Measurements from ENCODE around the gene NTPCR. TPM values are rescaled to one million over a fixed set of nuclear protein-coding genes. Genes with fewer than 3 reads are reported as not detected.

The NTPCR gene
- total RNA-seq, 1 experiment from 2014 or later: 50.0 TPM

- Histone ChIP-seq H3K27ac (ENCODE audit: low read depth, low read length, poor library complexity, severe bottlenecking) (no peak overlapping the region), H3K4me1 (ENCODE audit: insufficient read depth, low read length, poor library complexity, severe bottlenecking) (no peaks in the 10 kb centered on the region), H3K27me3 (replicated peaks; ENCODE audit: insufficient read depth, low read depth, low read length, poor library complexity) (no peaks in the 10 kb centered on the region), H3K9me3 (ENCODE audit: low read depth, low read length, poor library complexity, severe bottlenecking) (peaks cover 18% of the 10 kb centered on the region), H3K36me3 (ENCODE audit: insufficient read depth, low read length, poor library complexity, severe bottlenecking) (peaks cover 41% of the 10 kb centered on the region), H3K4me3 (ENCODE audit: low read depth, low read length, poor library complexity, severe bottlenecking) (no peak overlapping the region)
- TF ChIP-seq EZH2 (IDR thresholded peaks at IDR 0.05; ENCODE audit: borderline replicate concordance, low read depth, low read length, poor library complexity, severe bottlenecking) (no peak), CTCF (conservative IDR thresholded peaks at IDR 0.05; ENCODE audit: low read depth, low read length) (no peak)
- CTCF ChIA-PET: no interaction called here
- no peak for DNase-seq (ENCODE audit: low spot score)
- intact Hi-C loops (cut with micrococcal nuclease; ENCODE audit: unreplicated experiment): no loop called here
- POLR2A ChIA-PET (ENCODE audit: low non-redundant PET): no interaction called here
- BruUV-seq (replicated peaks): no TSS peak
Observed at GRCh38 chr1:232970508-232970907, 20.1 kb downstream of the NTPCR start.

GRCh38 chr1:232973652-232974611 lies 23.5 kb downstream of the NTPCR start:
- peaks cover 7% of the 10 kb centered on the region for H3K4me1 ChIP-seq (ENCODE audit: insufficient read depth, low read length, poor library complexity, severe bottlenecking)
- no peak for DNase-seq (ENCODE audit: low spot score)
- ChIA-PET POLR2A (ENCODE audit: low non-redundant PET) (no interaction called here), CTCF (no interaction called here)
- no peak for TF ChIP-seq CTCF (conservative IDR thresholded peaks at IDR 0.05; ENCODE audit: low read depth, low read length)
- BruUV-seq (replicated peaks): no TSS peak
- H3K4me3 ChIP-seq (ENCODE audit: low read depth, low read length, poor library complexity, severe bottlenecking): no peak overlapping the region
- intact Hi-C loops (cut with micrococcal nuclease; ENCODE audit: unreplicated experiment): no loop called here
- H3K9me3 ChIP-seq (ENCODE audit: low read depth, low read length, poor library complexity, severe bottlenecking): peaks cover 18% of the 10 kb centered on the region
- peaks cover 41% of the 10 kb centered on the region for H3K36me3 ChIP-seq (ENCODE audit: insufficient read depth, low read length, poor library complexity, severe bottlenecking)
- no peak overlapping the region for H3K27ac ChIP-seq (ENCODE audit: low read depth, low read length, poor library complexity, severe bottlenecking)
- no peaks in the 10 kb centered on the region for H3K27me3 ChIP-seq (replicated peaks; ENCODE audit: insufficient read depth, low read depth, low read length, poor library complexity)

- no peak overlapping the region for H3K27ac ChIP-seq (ENCODE audit: low read depth, low read length, poor library complexity, severe bottlenecking)
- H3K4me3 ChIP-seq (ENCODE audit: low read depth, low read length, poor library complexity, severe bottlenecking): no peak overlapping the region
- H3K4me1 ChIP-seq (ENCODE audit: insufficient read depth, low read length, poor library complexity, severe bottlenecking): peaks cover 7% of the 10 kb centered on the region
- TF ChIP-seq CTCF (conservative IDR thresholded peaks at IDR 0.05; ENCODE audit: low read depth, low read length): no peak
- TF ChIP-seq EZH2 (IDR thresholded peaks at IDR 0.05; ENCODE audit: borderline replicate concordance, low read depth, low read length, poor library complexity, severe bottlenecking): no peak
- peaks cover 18% of the 10 kb centered on the region for H3K9me3 ChIP-seq (ENCODE audit: low read depth, low read length, poor library complexity, severe bottlenecking)
- no peak for DNase-seq (ENCODE audit: low spot score)
- ChIA-PET CTCF (no interaction called here), POLR2A (ENCODE audit: low non-redundant PET) (no interaction called here)
- intact Hi-C loops (cut with micrococcal nuclease; ENCODE audit: unreplicated experiment): no loop called here
- BruUV-seq (replicated peaks): no TSS peak
- H3K36me3 ChIP-seq (ENCODE audit: insufficient read depth, low read length, poor library complexity, severe bottlenecking): peaks cover 39% of the 10 kb centered on the region
- no peaks in the 10 kb centered on the region for H3K27me3 ChIP-seq (replicated peaks; ENCODE audit: insufficient read depth, low read depth, low read length, poor library complexity)
Observed at GRCh38 chr1:232974971-232975370, 24.6 kb downstream of the NTPCR start.

Measured in A673 (cell line).